Measurements from ENCODE around the gene SPATA18. TPM values are rescaled to one million over a fixed set of nuclear protein-coding genes. Genes with fewer than 3 reads are reported as not detected.

Gene SPATA18
- total and polyA plus RNA-seq, 12 donors = 0.16 to 2.0 (median 1.3) TPM

- H3K4me1 ChIP-seq = peaks cover 0 to 10% (median 0%) of the 10 kb centered on the region in 9 donors
- H3K36me3 ChIP-seq = peaks cover 0 to 74% (median 0%) of the 10 kb centered on the region in 9 donors
- TF ChIP-seq CTCF (IDR thresholded peaks at IDR 0.05) = peak in 3 of 9 donors; percentile 6 to 19 (median 11)
- no peak for ATAC-seq
- no peak overlapping the region for H3K4me3 ChIP-seq
- WGBS, 2 donors = 76 to 81% methylated on average over 7 of the region's 7 CpGs
- no peak for DNase-seq
- intact Hi-C loops (cut with DNase I) = loop anchor here in 2 of 10 donors (5.0 to 10.0 kb wide), 2 partner anchors 121 to 173 kb away; partner anchors contain the start of gene DCUN1D4 (in 1 of the 2)
- no peaks in the 10 kb centered on the region for H3K27me3 ChIP-seq
- no peaks in the 10 kb centered on the region for H3K9me3 ChIP-seq
- H3K27ac ChIP-seq = no peak overlapping the region
Measured at GRCh38 chr4:52015366-52015765, 35.7 kb upstream of the SPATA18 start.

GRCh38 chr4:52016981-52017380, 34.1 kb upstream of the SPATA18 start:
- Histone ChIP-seq H3K27me3 (no peaks in the 10 kb centered on the region), H3K27ac (no peak overlapping the region), H3K4me3 (no peak overlapping the region), H3K4me1 (peaks cover 0 to 10% (median 0%) of the 10 kb centered on the region in 9 donors), H3K9me3 (no peaks in the 10 kb centered on the region), H3K36me3 (peaks cover 0 to 75% (median 0%) of the 10 kb centered on the region in 9 donors)
- WGBS, 2 donors = 87% methylated on average over 3 of the region's 3 CpGs
- no peak for TF ChIP-seq CTCF (IDR thresholded peaks at IDR 0.05)
- no peak for ATAC-seq
- intact Hi-C loops (cut with DNase I) = loop anchor here in 2 of 10 donors (5.0 to 10.0 kb wide), 2 partner anchors 122 to 175 kb away; partner anchors contain the start of gene DCUN1D4 (in 1 of the 2)
- no peak for DNase-seq

GRCh38 chr4:52017814-52018213, 33.3 kb upstream of the SPATA18 start:
- Histone ChIP-seq H3K4me3 (no peak overlapping the region), H3K36me3 (peaks cover 0 to 75% (median 7%) of the 10 kb centered on the region in 9 donors), H3K9me3 (no peaks in the 10 kb centered on the region), H3K27ac (no peak overlapping the region), H3K4me1 (peaks cover 0 to 10% (median 0%) of the 10 kb centered on the region in 9 donors), H3K27me3 (no peaks in the 10 kb centered on the region)
- TF ChIP-seq CTCF (IDR thresholded peaks at IDR 0.05) = no peak
- intact Hi-C loops (cut with DNase I) = loop anchor here in 2 of 10 donors (5.0 to 10.0 kb wide), 2 partner anchors 123 to 176 kb away; partner anchors contain the start of gene DCUN1D4 (in 1 of the 2)
- ATAC-seq (no peak), DNase-seq (no peak)
- 38 to 44% methylated on average over 1 of the region's 1 CpG for WGBS, 2 donors

- Histone ChIP-seq H3K4me1 (peaks cover 0 to 4% (median 0%) of the 10 kb centered on the region in 9 donors), H3K27me3 (no peaks in the 10 kb centered on the region), H3K27ac (no peak within 1 kb of the TSS), H3K9me3 (no peaks in the 10 kb centered on the region), H3K4me3 (no peak within 1 kb of the TSS), H3K36me3 (peaks cover 0 to 84% (median 20%) of the 10 kb centered on the region in 9 donors)
- TF ChIP-seq CTCF (IDR thresholded peaks at IDR 0.05) = no peak
- DNase-seq (no peak), ATAC-seq (peak in 1 of 8 donors; percentile 20)
- intact Hi-C loops (cut with DNase I) = loop anchor here in 4 of 10 donors (5.0 to 10.0 kb wide), 4 partner anchors 123 to 178 kb away; partner anchors contain the start of gene DCUN1D4 (in 2 of the 4)
- 86 to 89% methylated on average over 6 of the region's 6 CpGs for WGBS, 2 donors
Measured at GRCh38 chr4:52019936-52020657, 31.0 kb upstream of the SPATA18 start, which contains the start of gene LRRC66. Gene LRRC66 (minus strand): TSS chr4:52020363. CDS start chr4:52017613, 2,750 bp downstream.

All from heart right ventricle (tissue), 16 donors.